GM19452 (cell line): ENCODE results near the gene CACNA1H.
"Not testable (repeated sequence)": the region's sequence is repeated elsewhere in the genome, so short reads cannot be mapped to it uniquely, and the experiment has no call there.

Experiments
- ATAC-seq: cut with Tn5 transposase; IDR thresholded peaks from one replicate; pipeline ENCODE4 v1.9.1; 2021; ENCODE audit not compliant: unreplicated experiment

CACNA1H gene

GRCh38 chr16:1221628-1222552, 69.0 kb downstream of the CACNA1H start:
- no peak for ATAC-seq

GRCh38 chr16:1222553-1223354, 69.8 kb downstream of the CACNA1H start:
- ATAC-seq = no peak

- no peak for ATAC-seq
These were observed 70.7 kb downstream of the CACNA1H start for GRCh38 chr16:1223355-1224214.

GRCh38 chr16:1224558-1224957, 71.7 kb downstream of the CACNA1H start:
- no peak for ATAC-seq

DNA sequence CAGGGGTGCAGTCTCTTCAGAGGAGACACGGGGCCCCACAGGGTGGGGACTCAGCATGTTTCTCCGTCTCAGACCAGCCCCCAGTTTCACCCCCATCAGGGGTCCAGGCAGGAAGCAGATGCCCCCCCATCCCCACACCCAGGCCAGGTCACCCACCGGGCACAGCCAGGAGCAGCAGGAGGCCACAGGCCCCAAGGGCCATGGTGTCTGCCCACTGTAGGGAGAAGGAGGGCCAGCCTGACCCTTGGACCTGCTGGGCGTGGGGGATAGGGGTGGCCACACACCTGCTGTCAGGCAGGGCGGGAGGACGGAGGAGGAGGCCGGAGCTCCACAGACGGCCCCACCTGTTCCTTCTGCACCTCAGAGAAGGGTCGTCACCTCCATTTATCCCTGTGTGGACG, 72.1 kb downstream of the CACNA1H start, which contains the start of gene TPSG1:
TSS of gene TPSG1 (minus strand) at position 218 of the 401 bp plus-strand sequence. CDS start at position 202, 16 bp downstream.
- no peak for ATAC-seq

GRCh38 chr16:1225728-1226311, 72.9 kb downstream of the CACNA1H start:
- not testable (repeated sequence) for ATAC-seq

GRCh38 chr16:1226692-1227091, 73.8 kb downstream of the CACNA1H start:
- ATAC-seq = not testable (repeated sequence)

DNA sequence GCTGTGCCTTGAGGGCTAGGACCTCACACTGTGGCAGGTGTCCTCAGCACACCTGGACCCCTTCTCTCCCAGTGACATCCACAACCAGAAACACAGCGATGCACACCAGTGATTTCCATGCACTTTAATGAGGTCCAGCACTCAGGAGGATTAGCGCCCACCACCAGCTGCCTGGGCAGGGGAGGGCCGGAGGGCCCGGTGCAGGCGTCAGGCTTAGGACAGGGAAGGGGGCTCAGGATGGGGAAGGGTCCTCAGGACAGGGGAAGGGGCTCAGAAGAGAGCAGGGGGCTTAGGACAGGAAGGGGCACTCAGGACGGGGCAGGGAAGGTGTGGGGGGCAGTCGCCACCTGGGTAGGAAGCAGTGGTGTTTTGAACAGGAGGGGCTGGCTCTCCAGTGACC, 75.3 kb downstream of the CACNA1H start:
- ATAC-seq = not testable (repeated sequence)

GRCh38 chr16:1229476-1229875, 76.6 kb downstream of the CACNA1H start:
- not testable (repeated sequence) for ATAC-seq

DNA sequence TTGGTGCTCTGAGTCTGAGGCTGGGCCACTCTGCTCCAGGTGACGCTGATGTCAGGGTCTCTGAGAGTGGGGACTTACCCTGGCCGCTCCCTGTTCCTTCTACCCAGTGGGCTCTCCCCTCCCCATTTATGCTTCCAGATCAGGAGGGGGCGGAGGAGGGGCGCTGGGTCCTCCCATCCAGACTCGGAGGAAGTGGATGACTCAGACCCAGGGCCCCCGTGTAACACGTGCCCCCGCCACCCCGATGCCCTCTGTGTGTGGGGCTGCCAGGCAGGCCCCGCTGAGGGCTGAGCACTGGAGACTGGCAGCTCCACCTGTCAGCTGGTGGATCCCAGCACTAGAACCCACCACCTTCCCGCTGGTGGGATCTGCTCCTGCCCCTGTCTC, 77.2 kb downstream of the CACNA1H start, which contains the start of gene TPSB2:
TSS of gene TPSB2 (minus strand) at position 101 of the 387 bp plus-strand sequence. CDS start 233 bp downstream, outside the sequence.
- ATAC-seq = not testable (repeated sequence)

DNA sequence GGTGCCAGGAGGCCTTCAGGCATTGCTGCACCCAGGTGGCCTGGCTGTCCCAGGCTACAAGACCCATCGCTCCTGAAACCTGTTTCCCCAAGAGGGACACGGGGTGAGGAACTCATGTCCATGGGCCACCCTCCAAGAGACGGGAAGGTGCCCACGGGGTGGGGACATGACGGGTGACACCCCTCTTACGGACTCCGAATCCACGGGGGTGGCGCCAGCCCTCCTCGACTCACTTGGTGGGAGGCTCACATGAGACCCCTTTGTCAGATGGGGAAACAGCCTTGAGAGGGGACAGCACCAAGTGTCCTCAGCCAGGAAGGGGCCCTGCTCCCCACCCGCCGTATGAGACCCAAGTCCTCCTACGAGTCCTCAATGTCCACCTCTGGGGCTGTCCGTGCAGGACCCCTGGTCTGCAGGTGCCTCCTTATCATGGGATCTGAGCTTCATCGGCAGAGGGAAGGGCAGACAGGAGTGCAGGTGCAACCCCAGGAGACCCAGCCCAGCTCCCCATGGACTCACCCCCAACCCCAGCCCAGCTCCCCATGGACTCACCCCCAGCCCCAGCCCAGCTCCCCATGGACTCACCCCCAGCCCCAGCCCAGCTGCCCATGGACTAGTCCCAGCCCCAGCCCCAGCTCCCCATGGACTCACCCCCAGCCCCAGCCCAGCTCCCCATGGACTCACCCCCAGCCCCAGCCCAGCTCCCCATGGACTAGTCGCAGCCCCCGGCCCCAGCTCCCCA, 77.7 kb downstream of the CACNA1H start:
- ATAC-seq = not testable (repeated sequence)

GRCh38 chr16:1231301-1231700, 78.4 kb downstream of the CACNA1H start:
- ATAC-seq = not testable (repeated sequence)

GRCh38 chr16:1232049-1232748, 79.3 kb downstream of the CACNA1H start:
- ATAC-seq = not testable (repeated sequence)

GRCh38 chr16:1236659-1237058, 83.8 kb downstream of the CACNA1H start:
- not testable (repeated sequence) for ATAC-seq

GRCh38 chr16:1237990-1238389, 85.1 kb downstream of the CACNA1H start:
- ATAC-seq = no peak

GRCh38 chr16:1238909-1239308, 86.0 kb downstream of the CACNA1H start:
- not testable (repeated sequence) for ATAC-seq

DNA sequence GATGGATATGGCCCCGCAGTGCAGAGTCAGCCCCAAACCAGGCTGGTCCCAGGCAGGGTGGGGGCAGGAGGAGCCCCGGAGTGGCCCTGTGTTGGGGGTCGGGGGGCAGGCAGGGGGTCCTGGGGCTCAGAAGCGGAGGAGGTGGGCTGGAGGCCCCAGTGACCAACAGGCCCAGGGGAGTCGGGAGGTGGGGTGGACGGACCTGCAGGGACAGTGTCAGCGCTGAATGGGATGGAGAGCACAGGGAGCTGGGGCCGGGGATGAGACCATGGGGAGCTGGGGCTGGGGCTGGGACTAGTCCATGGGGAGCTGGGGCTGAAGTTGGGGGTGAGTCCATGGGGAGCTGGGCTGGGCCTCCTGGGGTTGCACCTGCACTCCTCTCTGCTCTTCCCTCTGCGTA, 86.7 kb downstream of the CACNA1H start:
- not testable (repeated sequence) for ATAC-seq

GRCh38 chr16:1240436-1240835, 87.5 kb downstream of the CACNA1H start, which contains the start of gene TPSAB1:
Gene TPSAB1, plus strand, starts transcription at chr16:1240705. Its CDS starts 234 bp downstream, at chr16:1240939.
- not testable (repeated sequence) for ATAC-seq

DNA sequence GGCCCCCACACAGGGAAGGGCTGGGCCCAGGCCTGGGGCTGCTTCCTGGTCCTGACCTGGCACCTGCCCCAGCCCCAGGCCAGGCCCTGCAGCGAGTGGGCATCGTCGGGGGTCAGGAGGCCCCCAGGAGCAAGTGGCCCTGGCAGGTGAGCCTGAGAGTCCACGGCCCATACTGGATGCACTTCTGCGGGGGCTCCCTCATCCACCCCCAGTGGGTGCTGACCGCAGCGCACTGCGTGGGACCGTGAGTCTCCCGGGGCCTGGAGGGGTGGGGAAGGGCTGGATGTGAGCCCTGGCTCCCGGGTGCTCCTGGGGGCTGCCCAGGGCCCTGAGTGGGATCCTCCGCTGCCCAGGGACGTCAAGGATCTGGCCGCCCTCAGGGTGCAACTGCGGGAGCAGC, 88.2 kb downstream of the CACNA1H start:
- ATAC-seq = not testable (repeated sequence)
